ENCODE data around the gene NAT10.

The NAT10 gene

DNA sequence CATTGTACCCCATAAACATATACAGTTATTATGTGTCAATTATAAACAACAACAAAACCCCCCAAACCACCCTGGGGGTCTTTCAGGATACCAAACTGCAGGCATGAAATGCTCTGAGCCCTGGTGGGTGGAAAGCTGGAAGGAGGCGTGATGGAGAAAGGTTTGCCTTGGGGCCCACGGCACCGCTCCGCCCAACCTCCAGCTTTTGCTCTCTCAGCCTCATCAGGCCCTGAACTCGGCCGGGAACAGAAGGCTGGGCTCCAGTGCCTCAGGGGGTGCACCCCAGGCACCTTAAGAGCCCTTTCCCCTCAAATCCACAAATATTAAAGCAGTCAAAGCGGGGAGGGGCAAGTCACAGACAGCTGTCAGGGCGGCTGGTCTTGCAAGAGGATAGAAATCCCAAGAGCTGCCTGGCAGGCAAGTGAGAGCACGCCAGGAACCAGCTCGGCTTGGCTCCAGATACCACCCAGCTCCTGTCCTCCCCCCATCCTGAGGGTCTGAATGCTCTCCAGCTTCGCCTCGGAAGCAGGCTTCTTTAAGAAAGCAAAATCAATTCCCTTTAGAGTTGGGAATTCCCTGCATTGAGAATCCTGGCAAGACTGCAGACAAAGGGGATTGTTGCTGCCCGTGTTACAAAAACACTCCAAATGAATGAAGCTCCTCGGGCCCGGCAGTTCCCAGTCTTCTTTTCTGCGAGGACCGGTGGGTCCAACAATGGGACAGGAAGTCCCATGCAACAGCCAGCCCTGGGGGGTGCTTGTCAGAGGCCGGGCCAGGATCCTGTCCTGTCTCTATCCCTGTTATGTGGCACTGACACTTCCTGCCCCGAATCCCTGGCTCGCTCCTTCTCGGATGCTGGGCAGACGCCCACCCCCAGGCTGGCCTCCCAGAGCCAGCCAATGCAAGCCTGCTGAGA lies 80.8 kb downstream of the NAT10 start:
- DNase-seq (ENCODE audit: low read depth, low spot score), result no peak
- H3K9ac ChIP-seq (ENCODE audit: insufficient read length), result no peak overlapping the region
- no peaks in the 10 kb centered on the region for H3K36me3 ChIP-seq (ENCODE audit: insufficient read depth, low read length)
- TF ChIP-seq EZH2 (IDR thresholded peaks at IDR 0.05) (no peak), FOXP2 (optimal IDR thresholded peaks at IDR 0.05; ENCODE audit: control extremely low read depth, extremely low read length, insufficient read depth) (no peak), POLR2AphosphoS5 (IDR thresholded peaks at IDR 0.05; ENCODE audit: borderline replicate concordance, low read depth, low read length) (no peak)
- no peak overlapping the region for H3K4me3 ChIP-seq
- no peaks in the 10 kb centered on the region for H3K9me3 ChIP-seq (ENCODE audit: low read depth, low read length)
- 0 out of 2 replicates have a peak overlapping the region, but pooled peaks have one; percentile 11 for H3K27ac ChIP-seq

DNA sequence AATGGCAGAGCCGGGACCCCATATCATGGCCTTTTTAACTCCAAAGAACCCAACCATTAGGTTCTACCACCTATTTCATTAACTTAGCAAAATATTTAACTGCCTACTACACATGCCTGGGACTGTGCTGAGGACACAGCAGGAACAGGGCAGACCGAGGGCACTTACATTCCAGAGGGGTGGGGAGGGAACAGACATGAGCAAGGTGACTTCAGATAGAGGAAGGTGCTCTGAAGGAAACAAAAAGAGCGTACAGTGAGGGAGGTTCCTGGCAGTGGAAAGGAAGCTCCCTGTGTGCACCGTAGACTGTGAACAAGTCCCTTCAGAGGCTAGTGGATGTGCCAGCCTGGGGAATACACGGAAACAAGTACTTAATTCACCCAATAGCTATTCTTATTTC lies 82.8 kb downstream of the NAT10 start:
- Histone ChIP-seq H3K9me3 (ENCODE audit: low read depth, low read length) (no peaks in the 10 kb centered on the region), H3K36me3 (ENCODE audit: insufficient read depth, low read length) (no peaks in the 10 kb centered on the region), H3K4me3 (no peak overlapping the region), H3K9ac (ENCODE audit: insufficient read length) (no peak overlapping the region), H3K27ac (peak overlapping the region; percentile 54; the same call in 1 of the 2 replicates)
- DNase-seq (ENCODE audit: low read depth, low spot score), result no peak
- TF ChIP-seq FOXP2 (optimal IDR thresholded peaks at IDR 0.05; ENCODE audit: control extremely low read depth, extremely low read length, insufficient read depth), result no peak
- TF ChIP-seq EZH2 (IDR thresholded peaks at IDR 0.05), result no peak
- TF ChIP-seq POLR2AphosphoS5 (IDR thresholded peaks at IDR 0.05; ENCODE audit: borderline replicate concordance, low read depth, low read length), result no peak

DNA sequence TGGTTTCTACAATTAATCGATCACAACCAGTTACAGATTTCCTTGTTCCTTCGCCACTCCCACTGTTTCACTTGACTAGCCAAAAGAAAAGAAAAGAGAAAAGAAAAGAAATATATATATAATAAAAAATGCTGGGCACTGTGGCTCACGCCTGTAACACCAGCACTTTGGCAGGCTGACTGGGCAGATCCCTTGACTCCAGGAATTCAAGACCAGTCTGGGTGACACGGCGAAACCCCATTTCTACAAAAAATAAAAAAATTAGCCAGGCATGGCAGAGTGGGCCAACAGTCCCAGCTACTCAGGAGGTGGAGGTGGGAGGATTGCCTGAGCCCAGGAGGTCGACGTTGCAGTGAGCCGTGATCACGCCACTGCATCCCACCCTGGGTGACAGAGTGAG lies 83.8 kb downstream of the NAT10 start:
- Histone ChIP-seq H3K4me3 (no peak overlapping the region), H3K9ac (ENCODE audit: insufficient read length) (no peak overlapping the region), H3K9me3 (ENCODE audit: low read depth, low read length) (no peaks in the 10 kb centered on the region), H3K36me3 (ENCODE audit: insufficient read depth, low read length) (peaks cover 5% of the 10 kb centered on the region), H3K27ac (no peak overlapping the region)
- TF ChIP-seq EZH2 (IDR thresholded peaks at IDR 0.05) (no peak), FOXP2 (optimal IDR thresholded peaks at IDR 0.05; ENCODE audit: control extremely low read depth, extremely low read length, insufficient read depth) (no peak), POLR2AphosphoS5 (IDR thresholded peaks at IDR 0.05; ENCODE audit: borderline replicate concordance, low read depth, low read length) (no peak)
- DNase-seq (ENCODE audit: low read depth, low spot score), result no peak

DNA sequence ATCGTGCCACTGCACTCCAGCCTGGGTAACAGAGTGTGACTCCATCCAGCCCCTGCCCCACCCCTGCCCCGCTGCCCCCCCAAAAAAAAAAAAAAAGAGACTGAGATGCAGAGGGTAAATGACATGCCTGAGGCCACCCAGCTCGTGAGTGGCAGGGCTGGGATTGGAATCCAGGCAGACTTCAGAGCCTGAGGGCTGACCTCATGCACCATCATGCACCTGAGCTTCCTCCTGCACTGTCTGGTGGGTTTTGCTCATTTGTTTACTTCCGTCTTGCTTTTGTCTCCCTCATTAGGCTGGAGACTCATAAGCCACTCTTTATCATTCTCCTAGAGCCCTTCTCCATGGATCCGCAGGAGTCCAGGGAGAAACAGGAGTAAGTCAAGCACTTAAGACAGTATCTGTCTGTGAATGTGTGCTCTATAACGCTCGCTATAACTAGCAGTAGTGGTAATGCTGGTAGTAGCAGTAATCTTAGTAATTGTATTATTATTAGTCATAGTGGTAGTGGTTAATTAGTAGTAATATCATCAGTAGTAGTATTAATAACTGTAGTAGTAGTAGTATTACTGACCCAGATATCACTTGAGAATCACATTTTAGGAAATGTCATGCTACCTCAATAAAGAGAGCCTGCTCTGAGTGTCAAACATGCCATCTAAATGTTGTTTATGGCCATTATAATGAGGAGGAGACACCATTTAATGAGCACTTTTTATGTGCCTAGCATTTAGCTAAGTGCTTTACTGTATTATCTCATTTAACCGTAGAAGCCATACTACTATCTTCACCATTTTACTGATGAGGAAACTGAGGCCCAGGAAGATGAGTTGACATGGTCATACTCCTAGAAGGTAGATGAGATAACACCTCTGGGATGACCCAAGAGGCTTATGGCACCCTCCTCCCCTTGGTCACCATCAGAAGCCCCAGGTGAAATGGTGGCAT lies 85.0 kb downstream of the NAT10 start:
- no peak overlapping the region for H3K4me3 ChIP-seq
- H3K9me3 ChIP-seq (ENCODE audit: low read depth, low read length), result no peaks in the 10 kb centered on the region
- no peak overlapping the region for H3K9ac ChIP-seq (ENCODE audit: insufficient read length)
- no peak overlapping the region for H3K27ac ChIP-seq
- DNase-seq (ENCODE audit: low read depth, low spot score), result no peak
- H3K36me3 ChIP-seq (ENCODE audit: insufficient read depth, low read length), result peaks cover 12% of the 10 kb centered on the region
- TF ChIP-seq POLR2AphosphoS5 (IDR thresholded peaks at IDR 0.05; ENCODE audit: borderline replicate concordance, low read depth, low read length) (no peak), EZH2 (IDR thresholded peaks at IDR 0.05) (no peak), FOXP2 (optimal IDR thresholded peaks at IDR 0.05; ENCODE audit: control extremely low read depth, extremely low read length, insufficient read depth) (no peak)

DNA sequence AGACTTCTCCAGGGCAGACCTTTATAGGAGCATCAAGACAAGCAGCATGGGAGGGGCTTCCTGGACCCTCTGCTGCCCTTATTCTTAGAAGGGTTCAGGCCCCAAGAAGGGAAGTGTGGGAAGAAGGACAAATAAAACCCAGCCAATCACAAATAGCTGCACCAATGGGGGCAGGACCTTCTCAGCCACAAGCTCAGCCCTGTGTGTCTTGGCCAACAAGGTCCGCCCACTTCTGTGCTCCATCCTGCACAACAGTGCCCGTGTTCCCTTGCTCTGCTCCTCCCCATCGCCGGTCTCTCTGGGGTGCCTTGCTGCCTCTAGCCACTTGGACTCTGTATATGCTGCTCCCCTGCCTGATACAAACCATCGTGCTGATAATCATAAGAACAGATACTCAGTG lies 86.1 kb downstream of the NAT10 start:
- no peak for DNase-seq (ENCODE audit: low read depth, low spot score)
- no peak for TF ChIP-seq EZH2 (IDR thresholded peaks at IDR 0.05)
- no peak for TF ChIP-seq FOXP2 (optimal IDR thresholded peaks at IDR 0.05; ENCODE audit: control extremely low read depth, extremely low read length, insufficient read depth)
- TF ChIP-seq POLR2AphosphoS5 (IDR thresholded peaks at IDR 0.05; ENCODE audit: borderline replicate concordance, low read depth, low read length), result no peak
- Histone ChIP-seq H3K9ac (ENCODE audit: insufficient read length) (no peak overlapping the region), H3K4me3 (no peak overlapping the region), H3K27ac (no peak overlapping the region), H3K36me3 (ENCODE audit: insufficient read depth, low read length) (peaks cover 17% of the 10 kb centered on the region), H3K9me3 (ENCODE audit: low read depth, low read length) (no peaks in the 10 kb centered on the region)

DNA sequence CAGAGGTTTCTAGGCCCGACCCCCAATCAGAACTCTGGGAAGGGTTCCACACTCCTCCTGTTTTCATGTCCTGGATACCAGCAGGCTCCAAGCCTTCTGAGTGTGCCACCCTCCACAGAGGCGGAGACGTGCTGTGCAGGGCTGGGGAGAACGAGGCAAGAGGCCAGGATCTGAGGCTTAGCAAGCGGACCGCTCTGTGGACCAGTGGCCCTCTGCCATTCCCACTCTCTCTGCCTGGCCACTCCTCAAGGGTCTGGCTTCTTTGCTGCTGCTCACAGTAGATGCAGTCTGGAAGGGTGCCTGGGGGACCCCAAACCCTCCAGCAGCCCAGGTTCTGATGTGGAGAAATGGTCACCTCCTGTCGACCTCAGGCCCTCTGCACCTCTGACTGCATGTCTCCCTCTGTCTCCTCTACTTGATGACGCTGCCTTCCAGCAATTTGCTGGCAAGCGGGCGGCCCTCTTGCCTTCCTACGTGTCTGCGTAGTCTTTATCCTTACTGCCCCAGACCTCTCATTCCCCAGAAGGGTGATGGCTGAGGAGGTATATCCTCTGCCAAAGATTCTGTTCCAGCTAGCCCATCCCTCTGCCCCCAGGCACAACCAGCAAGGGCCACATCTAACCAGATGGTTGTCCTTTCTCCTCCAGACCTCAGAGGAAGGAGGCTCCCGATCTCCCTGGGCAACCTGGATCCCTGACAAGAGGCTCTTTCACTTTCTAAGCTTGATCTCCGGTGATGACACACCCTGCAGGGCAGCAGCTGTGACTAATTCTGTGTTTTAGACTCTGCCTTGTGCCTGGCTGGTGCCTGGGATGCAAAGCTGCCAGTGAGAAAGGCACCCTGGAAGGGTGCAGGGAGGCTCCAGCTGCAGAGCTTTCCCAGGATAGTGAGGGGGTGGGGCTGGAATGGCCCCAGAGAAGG lies 87.3 kb downstream of the NAT10 start:
- no peak for DNase-seq (ENCODE audit: low read depth, low spot score)
- Histone ChIP-seq H3K9ac (ENCODE audit: insufficient read length) (no peak overlapping the region), H3K4me3 (no peak overlapping the region)

DNA sequence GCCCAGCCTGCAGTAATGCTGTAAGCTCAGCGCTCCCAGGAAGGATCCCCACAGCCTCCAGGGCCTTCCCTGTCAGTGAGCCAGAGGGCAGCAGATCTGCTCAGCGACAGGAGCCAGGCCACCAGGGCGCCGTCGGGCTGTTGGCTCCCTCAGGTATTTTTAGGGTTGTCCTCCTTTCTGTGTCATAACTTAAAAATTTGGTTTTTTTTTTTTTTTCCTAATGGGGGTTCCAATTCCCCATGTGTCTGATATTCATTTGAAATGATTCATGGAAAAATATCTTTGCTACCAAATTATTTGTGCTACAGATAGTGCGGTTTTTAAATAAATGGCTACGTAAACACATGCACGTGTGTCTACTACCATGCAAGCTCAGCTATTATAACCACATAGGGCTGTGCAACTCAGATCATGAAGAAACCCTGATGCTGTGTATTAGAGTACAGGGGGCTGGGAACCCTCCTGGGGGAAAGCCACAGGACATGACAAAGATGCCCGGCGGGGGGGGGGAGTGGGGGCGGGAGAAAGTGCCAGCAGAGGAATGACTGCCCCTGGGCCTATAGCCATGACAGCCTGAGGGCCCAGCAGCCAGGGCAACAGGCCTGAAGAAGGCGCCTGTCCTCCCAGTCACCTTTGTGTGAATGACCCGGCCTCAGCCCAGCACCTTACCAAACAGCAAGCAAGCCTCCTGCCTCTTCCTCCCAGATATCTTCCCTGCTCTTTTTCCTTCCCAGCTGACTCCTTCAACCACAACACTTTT lies 89.3 kb downstream of the NAT10 start:
- peaks cover 27% of the 10 kb centered on the region for H3K36me3 ChIP-seq (ENCODE audit: insufficient read depth, low read length)
- H3K4me3 ChIP-seq, result no peak overlapping the region
- DNase-seq (ENCODE audit: low read depth, low spot score), result no peak
- no peak overlapping the region for H3K9ac ChIP-seq (ENCODE audit: insufficient read length)
- no peak overlapping the region for H3K27ac ChIP-seq
- TF ChIP-seq FOXP2 (optimal IDR thresholded peaks at IDR 0.05; ENCODE audit: control extremely low read depth, extremely low read length, insufficient read depth), result no peak
- TF ChIP-seq EZH2 (IDR thresholded peaks at IDR 0.05), result no peak
- no peak for TF ChIP-seq POLR2AphosphoS5 (IDR thresholded peaks at IDR 0.05; ENCODE audit: borderline replicate concordance, low read depth, low read length)
- H3K9me3 ChIP-seq (ENCODE audit: low read depth, low read length), result no peaks in the 10 kb centered on the region

More for the DNA sequence above, 87.3 kb downstream of the NAT10 start:
- Histone ChIP-seq H3K36me3 (ENCODE audit: insufficient read depth, low read length) (peaks cover 23% of the 10 kb centered on the region), H3K9me3 (ENCODE audit: low read depth, low read length) (no peaks in the 10 kb centered on the region), H3K27ac (no peak overlapping the region)
- TF ChIP-seq EZH2 (IDR thresholded peaks at IDR 0.05) (no peak), POLR2AphosphoS5 (IDR thresholded peaks at IDR 0.05; ENCODE audit: borderline replicate concordance, low read depth, low read length) (no peak), FOXP2 (optimal IDR thresholded peaks at IDR 0.05; ENCODE audit: control extremely low read depth, extremely low read length, insufficient read depth) (no peak)

Data from SK-N-MC (cell line).